Measurements from ENCODE around the gene CFLAR. TPM values are rescaled to one million over a fixed set of nuclear protein-coding genes. Genes with fewer than 3 reads are reported as not detected.
"Not testable (repeated sequence)": the region's sequence is repeated elsewhere in the genome, so short reads cannot be mapped to it uniquely, and the experiment has no call there.

Gene CFLAR
- total RNA-seq, 1 experiment from 2014 or later = 56.4 TPM

- H3K4me1 Mint-ChIP-seq (ENCODE audit: low read depth, unreplicated experiment) = peaks cover 13% of the 10 kb centered on the region
- CTCF ChIA-PET = no interaction called here
- no peak for TF ChIP-seq CTCF (IDR thresholded peaks at IDR 0.05; ENCODE audit: insufficient read depth in 1 of 2, low read depth in 1 of 2, low read length in 1 of 2, severe bottlenecking in 1 of 2, unreplicated experiment in 1 of 2)
These were observed 64.0 kb downstream of the CFLAR start for GRCh38 chr2:201180010-201180409.

GRCh38 chr2:201182650-201183364 lies 66.8 kb downstream of the CFLAR start, which contains the start of gene CASP10:
TSS of gene CASP10 (plus strand) at chr2:201183141. CDS start at chr2:201185778, 2,637 bp downstream.
- Histone ChIP-seq H3K4me1 (peaks cover 4% of the 10 kb centered on the region; the same call in 1 of the 2 replicates), H3K4me3 (ENCODE audit: low read depth, low read length) (peak within 1 kb of the TSS; percentile 55), H3K9me3 (peaks cover 10% of the 10 kb centered on the region), H3K27me3 (replicated peaks; ENCODE audit: control insufficient read depth, insufficient read depth, low read length) (no peaks in the 10 kb centered on the region), H3K36me3 (ENCODE audit: control insufficient read depth, insufficient read depth, low read length) (no peaks in the 10 kb centered on the region; the same call in 1 of the 2 replicates)
- intact Hi-C loops (cut with micrococcal nuclease; ENCODE audit: unreplicated experiment) = loop anchor here (1.0 to 2.0 kb wide), 3 partner anchors 49 to 182 kb away; no protein-coding TSS in a partner anchor
- Mint-ChIP-seq H3K4me3 (ENCODE audit: unreplicated experiment) (peak within 1 kb of the TSS; percentile 81), H3K9me3 (ENCODE audit: unreplicated experiment) (no peaks in the 10 kb centered on the region), H3K36me3 (ENCODE audit: insufficient read depth, unreplicated experiment) (no peaks in the 10 kb centered on the region), H3K27me3 (ENCODE audit: insufficient read depth, unreplicated experiment) (no peaks in the 10 kb centered on the region), H3K27ac (ENCODE audit: unreplicated experiment) (peak within 1 kb of the TSS; percentile 92), H3K4me1 (ENCODE audit: low read depth, unreplicated experiment) (peaks cover 13% of the 10 kb centered on the region)
- DNase-seq = peak; percentile 49 to 75
- peak in 1 of 2 experiments; percentile 72 for TF ChIP-seq CTCF (IDR thresholded peaks at IDR 0.05; ENCODE audit: insufficient read depth in 1 of 2, low read depth in 1 of 2, low read length in 1 of 2, severe bottlenecking in 1 of 2, unreplicated experiment in 1 of 2)
- no TSS peak for BruUV-seq (replicated peaks)
- ChIA-PET CTCF (interaction anchor here (0.6 to 2.8 kb wide), 14 partner anchors 9 to 658 kb away, joined by 3 to 76 read pairs (median 4); partner anchors contain the start of genes NIF3L1, STRADB and TRAK2), POLR2A (interaction anchor here (0.5 to 1.6 kb wide), 6 partner anchors 11 to 293 kb away, joined by 3 to 13 read pairs (median 5); partner anchors contain the start of genes NIF3L1 and PPIL3)

More at GRCh38 chr2:201180010-201180409, 64.0 kb downstream of the CFLAR start:
- Histone ChIP-seq H3K9me3 (peaks cover 14% of the 10 kb centered on the region), H3K27me3 (replicated peaks; ENCODE audit: control insufficient read depth, insufficient read depth, low read length) (no peaks in the 10 kb centered on the region), H3K4me1 (peaks cover 4% of the 10 kb centered on the region; the same call in 1 of the 2 replicates), H3K4me3 (ENCODE audit: low read depth, low read length) (no peak overlapping the region), H3K36me3 (ENCODE audit: control insufficient read depth, insufficient read depth, low read length) (no peaks in the 10 kb centered on the region)
- no peaks in the 10 kb centered on the region for H3K9me3 Mint-ChIP-seq (ENCODE audit: unreplicated experiment)
- no peak overlapping the region for H3K27ac Mint-ChIP-seq (ENCODE audit: unreplicated experiment)
- BruUV-seq (replicated peaks) = no TSS peak
- H3K36me3 Mint-ChIP-seq (ENCODE audit: insufficient read depth, unreplicated experiment) = peaks cover 6% of the 10 kb centered on the region
- no peak overlapping the region for H3K4me3 Mint-ChIP-seq (ENCODE audit: unreplicated experiment)
- intact Hi-C loops (cut with micrococcal nuclease; ENCODE audit: unreplicated experiment) = no loop called here
- DNase-seq = no peak
- POLR2A ChIA-PET = interaction anchor here (1.0 kb wide), 1 partner anchor 52 kb away, joined by 3 read pairs; no protein-coding TSS in a partner anchor
- H3K27me3 Mint-ChIP-seq (ENCODE audit: insufficient read depth, unreplicated experiment) = no peaks in the 10 kb centered on the region

- intact Hi-C loops (cut with micrococcal nuclease; ENCODE audit: unreplicated experiment) = loop anchor here (1.0 to 2.0 kb wide), 3 partner anchors 49 to 181 kb away; no protein-coding TSS in a partner anchor
These were observed 67.4 kb downstream of the CFLAR start for GRCh38 chr2:201183365-201183727.

GRCh38 chr2:201183835-201184234 lies 67.9 kb downstream of the CFLAR start:
- H3K9me3 Mint-ChIP-seq (ENCODE audit: unreplicated experiment); H3K36me3 ChIP-seq (ENCODE audit: control insufficient read depth, insufficient read depth, low read length); BruUV-seq (replicated peaks); H3K27me3 ChIP-seq (replicated peaks; ENCODE audit: control insufficient read depth, insufficient read depth, low read length); DNase-seq; H3K27me3 Mint-ChIP-seq (ENCODE audit: insufficient read depth, unreplicated experiment); H3K9me3 ChIP-seq; H3K36me3 Mint-ChIP-seq (ENCODE audit: insufficient read depth, unreplicated experiment); H3K4me1 ChIP-seq: not testable (repeated sequence)
- intact Hi-C loops (cut with micrococcal nuclease; ENCODE audit: unreplicated experiment) = loop anchor here (1.0 to 2.0 kb wide), 3 partner anchors 48 to 181 kb away; no protein-coding TSS in a partner anchor
- H3K4me3 ChIP-seq (ENCODE audit: low read depth, low read length) = peak overlapping the region; percentile 55
- peak overlapping the region; percentile 81 for H3K4me3 Mint-ChIP-seq (ENCODE audit: unreplicated experiment)
- POLR2A ChIA-PET = interaction anchor here (0.7 to 1.6 kb wide), 2 partner anchors 48 to 76 kb away, joined by 4 to 13 read pairs; no protein-coding TSS in a partner anchor
- CTCF ChIA-PET = interaction anchor here (1.3 to 2.8 kb wide), 4 partner anchors 26 to 180 kb away, joined by 3 to 76 read pairs (median 4); no protein-coding TSS in a partner anchor
- peak overlapping the region; percentile 92 for H3K27ac Mint-ChIP-seq (ENCODE audit: unreplicated experiment)
- peaks cover 13% of the 10 kb centered on the region for H3K4me1 Mint-ChIP-seq (ENCODE audit: low read depth, unreplicated experiment)

More at GRCh38 chr2:201183365-201183727, 67.4 kb downstream of the CFLAR start:
- POLR2A ChIA-PET = interaction anchor here (0.5 to 1.6 kb wide), 5 partner anchors 12 to 294 kb away, joined by 3 to 13 read pairs (median 6); partner anchors contain the start of genes NIF3L1 and PPIL3
- CTCF ChIA-PET = interaction anchor here (1.1 to 2.8 kb wide), 8 partner anchors 8 to 388 kb away, joined by 3 to 76 read pairs (median 4); no protein-coding TSS in a partner anchor
- Mint-ChIP-seq H3K4me3 (ENCODE audit: unreplicated experiment) (peak overlapping the region; percentile 81), H3K9me3 (ENCODE audit: unreplicated experiment) (no peaks in the 10 kb centered on the region), H3K36me3 (ENCODE audit: insufficient read depth, unreplicated experiment) (no peaks in the 10 kb centered on the region), H3K27me3 (ENCODE audit: insufficient read depth, unreplicated experiment) (no peaks in the 10 kb centered on the region), H3K27ac (ENCODE audit: unreplicated experiment) (peak overlapping the region; percentile 92), H3K4me1 (ENCODE audit: low read depth, unreplicated experiment) (peaks cover 13% of the 10 kb centered on the region)
- Histone ChIP-seq H3K27me3 (replicated peaks; ENCODE audit: control insufficient read depth, insufficient read depth, low read length) (no peaks in the 10 kb centered on the region), H3K4me3 (ENCODE audit: low read depth, low read length) (peak overlapping the region; percentile 55), H3K9me3 (peaks cover 4% of the 10 kb centered on the region; the same call in 1 of the 2 replicates), H3K36me3 (ENCODE audit: control insufficient read depth, insufficient read depth, low read length) (no peaks in the 10 kb centered on the region; the same call in 1 of the 2 replicates), H3K4me1 (peaks cover 4% of the 10 kb centered on the region; the same call in 1 of the 2 replicates)
- BruUV-seq (replicated peaks) = TSS peak; percentile 83
- no peak for TF ChIP-seq CTCF (IDR thresholded peaks at IDR 0.05; ENCODE audit: insufficient read depth in 1 of 2, low read depth in 1 of 2, low read length in 1 of 2, severe bottlenecking in 1 of 2, unreplicated experiment in 1 of 2)
- DNase-seq = no peak
